Muscle of back (tissue), 11 donors: ENCODE results near the gene PKNOX2. TPM values are rescaled to one million over a fixed set of nuclear protein-coding genes. Genes with fewer than 3 reads are reported as not detected.

Experiments used
- DNase-seq, 3 donors: peaks; one replicate each; pipeline versions ENCODE4 v3.0.0 to v3.0.0-alpha.2; 2013
- polyA plus RNA-seq, 10 donors: library from polyadenylated mRNA; unstranded; fragments of 120-200 nt; gene quantifications; one replicate each; pipeline ENCODE4 v1.2.1, GENCODE V29; 2013; ENCODE audit not compliant: insufficient read length in 10 of 10

Gene PKNOX2
- polyA plus RNA-seq, 10 donors = 18.8 to 27.9 (median 24.1) TPM

DNA sequence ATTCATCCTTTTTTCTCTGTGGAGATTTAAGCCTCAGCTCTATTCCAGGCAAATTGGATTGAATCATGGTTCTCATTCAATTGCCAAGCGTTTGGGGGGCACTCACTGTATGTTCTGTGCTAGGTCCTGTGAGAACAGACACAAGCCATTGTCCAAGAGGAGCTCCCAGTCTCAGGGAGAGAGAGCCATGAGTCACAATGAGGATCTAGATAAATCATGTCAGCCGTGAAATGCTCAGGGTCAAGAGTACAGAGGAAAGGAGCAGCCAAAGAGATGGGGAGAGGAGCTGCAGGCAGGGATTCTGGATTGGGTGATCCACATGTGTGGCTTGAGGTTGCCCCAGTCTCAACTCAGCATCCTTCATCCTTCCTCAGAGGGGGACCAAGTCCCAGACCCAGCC, 237.9 kb downstream of the PKNOX2 start:
- no peak for DNase-seq

DNA sequence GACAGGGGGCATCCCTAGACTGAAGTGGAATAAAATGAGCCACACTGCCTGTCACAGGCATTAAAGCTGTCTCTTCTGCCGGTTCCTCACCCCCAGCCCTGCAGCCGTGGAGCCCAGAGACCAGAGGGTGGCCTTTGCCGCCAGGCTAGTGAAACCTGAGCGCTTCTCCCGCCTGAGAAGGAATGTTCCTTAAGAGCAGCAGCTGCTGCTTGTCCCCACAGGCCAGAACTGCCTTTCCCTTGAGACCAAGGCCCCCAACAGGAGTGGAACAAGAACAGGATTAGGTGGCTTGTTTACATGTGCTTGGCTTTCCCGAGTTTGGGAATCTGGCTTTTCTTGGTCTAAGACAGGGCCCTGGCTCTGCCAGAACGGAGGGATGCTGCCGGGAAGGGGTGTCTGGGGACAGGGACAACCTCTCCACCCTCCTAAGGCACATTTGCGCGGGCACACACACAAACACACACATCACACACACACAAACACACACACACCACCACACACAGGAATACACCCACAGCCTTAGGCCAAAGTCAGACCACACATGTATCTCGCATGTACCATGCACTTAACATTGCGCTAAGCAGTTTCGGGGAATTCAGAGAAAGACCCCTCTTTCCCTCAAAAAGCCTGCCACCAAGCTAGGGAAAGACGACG, 239.7 kb downstream of the PKNOX2 start:
- peak; percentile 51 to 62 (median 59) for DNase-seq

DNA sequence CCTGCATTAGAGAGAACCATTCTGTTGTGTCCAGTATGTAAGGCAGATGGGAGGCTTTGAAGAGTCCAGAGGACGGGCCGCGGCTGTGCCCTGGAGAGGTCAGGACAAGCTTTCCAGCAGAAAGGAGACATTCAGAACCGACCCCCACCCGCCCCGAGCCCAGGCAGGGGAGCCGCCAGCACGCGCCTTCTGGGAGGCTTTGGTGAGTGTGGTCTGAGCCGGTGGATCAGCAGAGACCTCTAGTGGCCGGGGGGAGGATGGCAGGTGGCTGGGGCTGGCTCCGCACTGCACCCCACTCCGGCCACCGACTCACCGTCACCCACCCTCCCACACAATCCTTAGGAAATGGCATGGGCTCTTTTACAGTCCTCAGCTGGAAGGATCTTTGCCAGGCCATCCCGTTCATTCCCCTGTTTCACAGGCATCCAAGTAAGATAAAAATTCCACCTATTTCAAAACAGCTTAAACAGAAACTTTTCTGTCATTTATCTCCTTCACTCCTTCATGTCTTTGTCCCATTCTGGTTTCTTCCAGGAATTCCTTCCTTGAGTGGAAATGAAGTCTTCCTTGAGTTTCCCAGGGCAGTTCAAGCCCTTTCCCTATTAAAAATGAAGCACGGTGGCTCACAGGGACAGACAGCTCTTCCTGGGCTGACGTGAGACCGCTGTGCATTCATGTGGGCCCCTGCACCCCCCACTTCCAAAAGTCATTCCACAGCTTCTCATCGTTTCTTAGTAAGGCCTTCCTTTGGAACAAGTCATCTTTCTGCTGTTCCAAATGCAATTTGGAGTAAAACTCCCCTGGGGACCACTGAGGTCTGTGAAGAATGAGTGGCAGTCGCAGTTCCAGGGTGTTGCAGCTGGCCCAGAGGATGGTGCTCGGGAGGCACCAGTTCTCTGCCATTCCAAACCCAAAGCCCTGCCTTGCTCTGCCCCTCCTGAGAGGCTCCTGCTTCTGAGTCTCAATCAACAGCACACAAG, 240.6 kb downstream of the PKNOX2 start:
- peak; percentile 59 to 88 (median 75) for DNase-seq

DNA sequence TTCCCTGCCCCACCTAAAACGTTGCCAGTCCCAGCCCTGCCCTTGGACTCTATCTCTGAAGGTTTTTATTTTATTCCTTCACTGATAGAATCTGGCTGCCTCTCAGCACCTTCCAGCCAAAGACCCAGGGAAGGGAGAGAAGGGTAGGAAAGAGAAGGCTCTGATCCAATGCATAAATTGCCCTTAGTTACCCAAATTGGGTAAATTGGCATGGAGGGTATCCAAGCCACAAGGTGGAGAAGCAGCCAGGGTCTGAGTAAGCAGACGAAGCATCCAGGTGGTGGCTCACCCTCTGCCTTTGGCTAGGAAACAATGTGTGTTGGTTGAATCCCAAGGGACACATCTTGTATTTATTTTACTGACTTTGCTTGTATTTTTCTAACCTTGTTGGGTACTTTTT, 242.5 kb downstream of the PKNOX2 start:
- no peak for DNase-seq

DNA sequence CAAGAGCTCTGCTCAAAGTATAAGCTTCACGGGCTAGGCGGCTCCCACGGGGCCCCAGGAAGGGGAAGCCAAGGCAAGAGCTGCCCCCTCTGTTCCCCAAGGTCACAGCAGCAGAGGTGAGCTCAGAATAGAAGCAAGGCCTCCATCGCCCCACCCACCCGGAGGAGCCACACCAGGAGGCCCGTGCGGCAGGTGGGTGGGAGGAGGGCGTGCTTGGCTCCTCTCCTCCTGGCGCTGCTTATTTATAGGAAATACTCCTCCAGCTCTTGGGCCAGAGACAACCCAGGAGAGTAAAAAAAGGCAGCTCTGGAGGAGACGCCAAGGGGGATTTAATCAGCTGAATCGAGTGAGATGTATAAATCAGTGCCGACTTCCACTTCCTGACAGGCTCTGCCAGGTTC, 243.8 kb downstream of the PKNOX2 start:
- DNase-seq = peak in 1 of 3 donors; percentile 43

DNA sequence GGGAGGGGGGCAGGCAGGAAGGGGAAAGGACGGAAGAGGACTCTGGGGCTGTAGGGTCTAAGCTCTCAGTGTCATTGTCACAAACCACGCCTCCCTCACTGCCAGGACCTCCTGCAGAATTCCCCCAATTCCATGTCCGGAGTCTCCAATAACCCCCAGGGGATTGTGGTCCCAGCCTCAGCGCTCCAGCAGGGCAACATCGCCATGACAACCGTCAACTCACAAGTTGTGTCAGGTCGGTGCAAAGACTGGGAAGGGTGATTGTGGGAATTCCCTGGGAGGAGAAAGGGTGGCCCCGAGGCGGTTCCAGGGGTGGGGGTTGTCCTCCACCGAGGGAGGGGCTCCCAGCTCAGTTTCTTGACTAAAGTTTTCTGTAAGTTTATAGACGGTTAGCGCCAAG, 245.5 kb downstream of the PKNOX2 start:
- no peak for DNase-seq

DNA sequence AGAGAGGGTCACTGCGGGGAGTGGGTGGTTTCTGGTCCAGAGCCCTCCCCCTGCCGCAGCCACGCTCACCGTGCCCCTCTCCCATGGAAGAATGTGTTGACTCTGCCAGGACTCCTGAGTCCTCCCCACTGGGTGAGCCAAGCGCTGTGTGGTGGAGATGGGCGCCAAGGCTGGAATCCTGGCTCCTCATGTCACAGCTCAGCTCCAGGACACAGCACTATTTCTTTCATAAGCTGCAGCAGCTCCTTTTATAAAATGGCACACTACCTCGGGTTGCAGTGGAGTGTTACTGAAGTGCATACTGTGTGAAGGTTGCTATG, 247.6 kb downstream of the PKNOX2 start:
- no peak for DNase-seq

DNA sequence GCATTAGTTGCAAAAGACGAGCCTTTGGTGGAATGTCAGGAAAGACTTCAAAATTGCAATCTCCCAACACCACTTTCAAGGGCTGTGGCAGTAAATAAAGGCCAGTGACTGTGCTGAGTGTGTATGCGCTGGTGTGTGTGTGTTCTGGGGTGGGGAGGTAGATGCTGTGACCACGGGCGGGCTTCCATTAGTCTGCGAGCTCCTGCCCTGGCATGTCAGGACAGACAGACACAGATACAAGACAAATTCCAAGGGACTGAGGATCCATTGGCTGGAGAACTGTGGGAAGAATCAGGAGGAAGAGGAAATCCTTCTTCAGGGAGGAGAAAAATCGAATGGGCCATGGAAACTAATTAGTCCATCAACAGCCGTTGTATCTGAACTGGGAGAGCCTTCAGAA, 248.0 kb downstream of the PKNOX2 start:
- DNase-seq = no peak

DNA sequence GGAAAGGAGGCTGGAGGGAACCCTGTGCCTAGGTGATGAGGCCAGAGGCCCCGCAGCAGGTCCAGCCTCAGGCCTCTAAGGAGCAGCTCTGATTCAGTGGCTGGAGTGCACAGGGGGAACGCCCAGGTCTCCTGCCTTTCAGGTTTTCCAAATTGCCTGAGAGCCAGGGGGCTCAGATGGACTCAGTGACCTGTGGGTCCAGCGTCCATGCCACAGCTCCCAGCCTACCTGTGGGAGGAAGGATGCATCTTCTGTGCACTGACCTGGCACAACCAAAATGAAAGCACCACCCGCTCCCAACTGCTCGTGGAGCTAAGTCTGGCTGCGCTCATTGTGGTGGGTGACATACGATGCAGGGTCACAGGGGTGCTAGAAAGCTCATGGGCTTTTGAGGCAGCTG, 248.7 kb downstream of the PKNOX2 start:
- no peak for DNase-seq

DNA sequence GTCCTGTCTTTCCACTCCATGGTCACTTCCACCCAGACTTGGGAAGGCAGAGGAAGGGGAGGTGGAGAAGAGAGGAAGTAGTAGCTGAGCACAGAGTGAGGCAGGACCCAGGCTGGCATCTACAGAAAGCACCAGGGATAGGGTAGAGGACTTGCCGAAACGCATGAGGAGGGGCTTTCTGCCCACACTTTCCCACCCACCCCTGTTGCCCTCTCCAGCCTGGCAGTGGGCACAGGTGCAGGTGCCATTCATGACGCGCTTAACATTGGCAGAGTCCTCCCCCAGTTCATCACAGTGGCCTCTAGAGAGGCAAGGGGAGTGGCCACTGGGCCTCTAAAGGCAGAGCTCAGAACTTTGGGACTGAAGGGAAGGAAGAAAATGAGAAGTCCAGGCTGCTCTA, 249.6 kb downstream of the PKNOX2 start:
- DNase-seq = no peak

DNA sequence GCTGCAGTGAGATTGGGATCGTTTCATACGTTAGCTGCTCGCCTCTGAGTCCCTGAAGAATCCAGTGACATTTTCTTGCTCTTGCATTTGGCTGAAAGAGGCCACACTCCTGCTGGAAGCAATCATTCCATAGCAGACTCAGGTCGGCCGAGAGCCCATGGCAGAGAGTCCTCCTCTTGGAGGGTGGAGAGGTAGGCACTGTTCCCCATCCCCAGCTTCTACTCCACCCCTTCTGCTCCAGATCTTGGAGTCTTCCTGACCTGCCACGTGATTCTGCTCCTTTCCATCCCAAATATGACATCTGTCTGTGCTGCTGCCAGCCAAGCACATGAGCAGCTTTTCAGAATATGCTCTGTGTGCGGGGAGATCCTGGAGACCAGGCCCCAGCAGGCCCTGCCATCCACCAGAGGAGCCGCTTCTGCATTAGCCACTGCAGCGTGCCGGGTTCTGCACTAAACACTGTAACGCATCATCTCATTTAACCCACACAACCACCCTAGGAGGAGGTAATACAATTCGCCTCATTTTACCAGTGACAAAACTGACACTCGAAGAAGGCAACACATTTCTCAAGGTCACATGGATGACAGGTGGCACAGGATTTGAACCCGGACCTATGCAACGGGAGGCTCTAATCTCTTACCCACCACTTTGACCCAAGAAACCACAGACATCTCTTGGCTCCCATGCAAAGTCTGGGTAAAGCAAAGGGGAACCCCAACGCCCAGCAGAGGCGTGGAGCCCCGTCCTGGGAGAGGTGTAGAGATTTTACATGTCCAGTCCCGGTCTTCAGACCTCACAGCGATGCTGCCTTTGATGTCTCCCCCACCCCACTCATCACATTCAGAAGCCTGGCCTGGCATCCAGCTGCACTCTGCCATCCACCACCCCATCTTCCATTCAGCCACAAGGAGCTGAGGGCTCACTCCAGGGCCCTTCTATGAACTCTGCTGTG, 252.7 kb downstream of the PKNOX2 start:
- DNase-seq = no peak

DNA sequence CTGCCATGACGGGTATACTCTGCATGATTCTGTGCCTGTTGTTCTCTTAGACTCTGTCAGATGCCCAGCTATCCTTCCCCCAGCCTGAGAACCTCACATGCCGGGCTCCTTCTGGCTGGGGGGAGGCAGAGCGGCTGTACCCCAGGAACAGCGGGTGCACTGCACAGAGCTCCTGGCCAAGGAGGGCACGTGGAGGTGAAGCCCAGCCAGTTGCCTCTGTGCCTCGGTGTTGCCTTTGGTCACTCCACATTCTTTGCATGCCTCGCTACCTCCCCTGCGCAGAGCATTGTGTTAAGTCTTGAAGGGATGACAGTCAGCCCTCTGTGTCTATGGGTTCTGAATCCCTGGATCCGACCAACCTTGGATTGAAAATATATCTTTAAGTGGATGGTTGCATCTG, 253.8 kb downstream of the PKNOX2 start:
- no peak for DNase-seq

DNA sequence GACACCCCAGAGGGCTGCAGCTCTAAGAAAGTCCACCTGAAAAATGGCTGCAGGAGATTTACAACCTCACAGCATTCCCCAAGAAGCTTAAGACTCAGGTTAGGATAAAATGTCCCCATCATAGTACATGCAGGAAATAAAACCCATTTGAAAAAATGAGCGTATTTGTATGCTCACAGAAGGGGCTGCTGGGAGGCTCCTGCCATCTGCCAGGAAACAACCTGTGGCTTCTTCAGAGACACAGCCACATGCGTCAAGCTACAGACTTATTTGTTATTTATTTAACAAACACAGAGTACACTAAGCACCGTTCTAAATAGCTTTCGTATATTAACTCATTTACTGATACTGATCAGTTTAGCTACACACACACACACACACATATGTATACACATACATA, 258.1 kb downstream of the PKNOX2 start:
- DNase-seq = no peak

DNA sequence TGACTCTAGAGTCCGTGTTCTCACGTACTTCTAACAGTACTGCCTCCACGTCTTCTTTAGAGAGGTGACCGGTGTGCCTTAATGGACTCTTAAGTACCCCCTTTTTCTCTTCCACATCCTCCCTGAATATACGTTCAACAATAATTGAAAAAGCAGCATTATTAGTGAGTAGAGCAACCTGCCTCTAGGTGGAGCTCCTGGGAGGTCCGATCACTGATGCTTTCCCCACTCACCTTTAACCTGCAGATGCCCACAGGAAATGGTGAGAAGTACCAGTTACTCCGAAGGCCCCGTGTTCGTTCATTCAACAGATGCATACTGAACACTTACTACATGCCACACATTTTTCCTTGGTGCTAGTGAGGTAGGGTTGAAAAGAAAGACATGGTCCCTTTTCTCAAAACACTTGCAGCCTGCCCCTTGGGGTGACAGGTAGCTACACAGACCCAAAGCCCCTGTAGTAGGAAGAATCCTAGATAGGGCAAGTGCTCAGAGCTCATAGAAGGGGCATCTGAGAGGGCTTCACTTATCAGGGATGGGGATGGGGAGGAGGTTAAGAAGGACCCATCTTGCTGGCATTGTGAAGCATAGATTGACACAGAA, 258.8 kb downstream of the PKNOX2 start:
- no peak for DNase-seq

DNA sequence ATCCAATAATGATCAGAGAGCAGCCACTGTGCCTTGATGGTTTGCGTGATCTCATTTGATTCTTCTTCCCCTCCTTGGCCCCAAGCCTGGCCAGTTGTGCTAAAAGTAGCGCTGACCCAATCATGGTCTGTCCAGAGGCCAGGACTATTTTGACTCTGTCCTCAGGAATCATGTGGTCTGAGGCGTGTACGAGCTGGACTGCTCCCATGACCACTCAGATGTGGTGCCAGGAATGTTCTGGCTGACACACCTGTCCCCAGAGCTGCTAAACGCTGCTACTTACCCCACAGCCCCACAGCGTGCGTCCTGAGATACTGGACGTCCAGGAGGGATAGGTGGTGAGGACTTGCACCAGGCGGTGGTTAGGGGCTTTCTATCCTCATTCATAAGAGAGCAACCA, 261.1 kb downstream of the PKNOX2 start:
- peak; percentile 67 to 75 (median 72) for DNase-seq

DNA sequence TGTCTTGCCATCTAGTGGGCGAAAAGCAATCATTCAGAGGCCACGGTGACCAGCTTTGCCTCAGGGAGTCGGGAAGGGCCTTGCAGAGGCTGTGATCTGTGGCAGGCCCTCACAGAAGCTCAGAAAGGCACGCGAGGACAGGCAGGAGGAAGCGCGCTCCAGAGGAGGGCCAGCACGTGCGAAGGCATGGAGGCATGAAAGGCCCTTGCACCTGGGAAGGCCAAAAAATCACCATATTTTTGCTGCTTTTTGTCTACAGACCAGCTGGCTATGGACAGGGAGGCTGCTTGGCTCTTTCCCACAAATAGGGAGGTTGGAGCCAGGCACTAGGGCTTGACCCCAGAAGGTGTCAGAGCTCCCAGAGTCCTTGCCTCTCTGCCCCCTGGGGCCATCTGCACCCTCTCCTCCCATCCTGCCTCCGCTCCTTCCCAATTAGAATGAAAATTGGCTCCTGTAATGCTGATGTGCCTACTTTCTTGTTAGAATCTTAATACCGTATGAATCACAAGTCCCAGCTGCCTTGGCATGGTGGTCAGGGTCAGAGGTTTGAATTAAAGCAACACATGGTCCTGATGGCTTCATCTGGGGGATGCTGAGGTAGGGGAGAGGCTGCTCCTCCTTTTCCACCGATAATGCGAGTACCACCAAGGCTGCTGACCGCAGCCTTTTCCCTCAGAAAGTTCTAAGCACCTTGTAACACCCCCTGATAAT, 262.4 kb downstream of the PKNOX2 start:
- DNase-seq = no peak

DNA sequence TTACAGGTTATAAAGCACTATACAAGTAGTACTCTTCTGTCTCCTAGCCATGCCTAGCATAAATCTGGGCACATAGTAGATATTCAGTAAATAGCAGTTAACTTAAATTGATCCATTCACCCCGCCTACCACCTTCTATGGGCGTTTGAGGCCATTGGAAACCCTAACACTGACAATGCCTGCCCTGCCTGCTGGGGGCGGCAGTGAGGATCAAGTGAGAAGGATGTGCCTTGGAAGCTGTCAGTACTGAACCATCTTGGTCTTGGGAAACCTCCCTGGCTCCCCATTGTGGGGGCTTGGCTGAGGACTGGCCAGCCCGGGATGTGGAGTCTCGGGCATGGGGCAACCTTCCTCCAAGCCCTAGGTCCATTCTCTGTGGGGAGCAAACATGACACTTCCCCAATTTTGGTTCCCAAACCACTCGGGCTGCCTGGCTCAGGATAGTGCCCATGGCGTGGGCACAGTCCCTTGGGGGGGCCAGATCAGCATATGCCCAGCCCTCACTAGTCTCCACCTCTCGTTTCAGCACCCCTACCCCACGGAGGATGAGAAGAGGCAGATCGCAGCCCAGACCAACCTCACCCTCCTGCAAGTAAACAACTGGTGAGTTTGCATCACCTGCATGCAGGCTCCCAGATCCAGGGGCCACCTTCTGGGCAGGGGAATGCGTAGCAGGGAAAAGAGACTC, 264.1 kb downstream of the PKNOX2 start:
- no peak for DNase-seq

DNA sequence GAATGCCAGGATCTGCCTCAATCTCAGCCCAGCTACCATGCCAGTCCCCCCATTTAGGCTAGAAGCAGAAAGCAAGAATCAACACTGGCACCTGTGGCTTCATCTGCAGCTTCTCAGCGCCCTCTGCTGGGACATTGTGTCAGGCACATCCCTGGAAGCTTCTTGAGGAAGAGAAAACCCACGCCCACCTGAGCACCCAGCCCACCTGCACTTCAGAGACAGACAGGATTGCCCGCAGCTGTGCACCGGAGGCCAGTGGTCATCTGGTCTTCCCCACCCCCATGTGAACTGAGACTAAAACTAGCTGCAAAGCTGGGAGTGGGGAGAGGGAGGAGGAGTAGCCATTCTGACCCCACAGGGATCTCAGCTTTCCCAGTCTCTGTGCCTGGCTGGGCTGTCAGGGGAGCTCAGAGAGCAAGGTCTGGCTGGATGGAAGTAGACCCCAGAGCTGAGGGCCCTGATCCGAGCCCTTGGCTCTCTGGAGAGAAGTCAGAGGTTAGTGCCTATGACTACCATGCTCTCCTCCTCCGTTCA, 264.7 kb downstream of the PKNOX2 start:
- DNase-seq = peak; percentile 46 to 63 (median 55)

DNA sequence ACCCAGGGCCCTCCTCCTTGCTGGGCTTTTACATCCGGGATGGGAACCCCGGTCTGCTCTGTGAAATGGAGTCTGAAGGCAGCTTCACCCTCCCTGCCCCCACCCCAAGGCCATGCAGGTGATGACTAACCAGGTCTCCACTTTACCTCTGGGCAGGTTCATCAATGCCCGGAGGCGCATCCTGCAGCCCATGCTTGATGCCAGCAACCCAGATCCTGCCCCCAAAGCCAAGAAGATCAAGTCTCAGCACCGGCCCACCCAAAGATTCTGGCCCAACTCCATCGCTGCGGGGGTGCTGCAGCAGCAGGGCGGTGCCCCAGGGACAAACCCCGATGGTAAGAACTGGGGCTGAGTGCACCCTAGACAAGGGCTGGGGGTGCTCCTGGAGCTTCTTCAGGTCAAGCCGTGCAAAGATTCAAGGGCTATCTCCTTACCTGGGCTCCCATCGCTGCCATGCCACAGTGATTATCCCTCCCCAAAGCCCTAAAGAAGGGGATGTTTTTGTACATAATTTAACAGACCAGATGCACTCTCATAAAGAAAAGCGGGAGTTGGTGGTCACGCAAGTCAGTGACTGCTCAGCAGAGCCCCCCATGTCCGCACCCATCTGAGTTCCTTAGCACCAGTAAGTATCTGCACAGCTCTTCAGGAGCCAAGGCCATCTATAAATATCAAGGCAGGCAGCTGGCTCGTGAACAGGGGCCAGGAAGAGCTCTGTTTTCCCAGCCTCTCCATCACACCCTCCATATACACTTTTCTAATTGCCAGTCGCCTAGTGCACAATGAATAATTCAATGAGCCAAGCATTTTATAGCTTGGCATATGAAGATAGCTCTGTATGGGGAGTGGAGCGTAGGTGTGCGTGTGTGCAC, 265.5 kb downstream of the PKNOX2 start:
- DNase-seq = no peak
